T47D (cell line): Measurements from ENCODE around the gene SCTR.

Experiments
- DNase-seq, 2 experiments: peaks; one replicate each; pipeline versions ENCODE4 v3.0.0 to v3.0.0-alpha.2; 2011 to 2012; ENCODE audit warnings: low read depth in 1 of 2, low spot score in 1 of 2
- JUND ChIP-seq: IDR thresholded peaks from 2 replicates; pipeline ENCODE4 v1.6.1; 2012; ENCODE audit warnings: low read depth
- in situ Hi-C: cut with HindIII; loops from 2 replicates; pipeline ENCODE4 v1.10.0; 2016; ENCODE audit warnings: low sequenced_read_pairs, low pct_unique_long_range_greater_than_20kb

Gene SCTR

DNA sequence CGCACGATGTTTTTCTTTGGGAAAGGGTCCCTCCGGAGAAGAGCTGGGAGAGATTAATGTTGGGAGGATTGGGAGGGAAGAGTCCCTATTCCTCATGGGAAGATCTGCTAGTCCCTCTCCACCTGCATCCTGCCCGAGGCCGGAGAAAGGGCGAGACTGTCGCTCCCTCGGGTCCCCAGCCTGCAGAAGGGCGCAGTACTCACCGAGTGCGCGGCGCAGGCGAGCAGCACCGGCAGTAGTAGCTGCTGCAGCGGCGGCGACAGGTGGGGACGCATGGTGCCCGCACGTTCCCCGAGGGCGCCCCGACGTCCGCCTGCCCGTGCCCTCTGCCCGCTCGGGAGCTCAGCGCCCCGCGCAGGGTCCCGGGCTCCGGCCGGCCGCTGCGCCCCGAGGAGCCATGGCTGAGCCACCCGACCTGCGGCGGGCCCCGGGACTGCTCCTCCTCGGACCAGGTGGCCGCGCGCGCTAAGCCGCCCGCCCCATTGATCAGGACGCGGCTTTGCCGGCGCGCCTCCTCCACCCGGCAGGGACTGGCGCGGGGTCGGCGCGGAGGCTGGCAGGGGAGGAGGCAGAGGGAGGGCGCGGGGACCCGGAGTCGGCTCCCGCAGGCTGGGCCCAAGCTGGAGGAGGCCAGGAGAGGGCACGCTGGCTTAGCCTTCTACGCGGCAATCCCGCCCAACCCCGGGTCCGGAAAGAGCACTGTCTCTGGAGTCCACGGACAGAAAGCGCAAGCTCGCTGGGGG, at the start of gene SCTR:
Gene SCTR, minus strand, starts transcription at position 532 of the 743 bp plus-strand sequence. Its CDS starts 257 bp downstream, at position 275.
- in situ Hi-C loops: no loop called here
- no peak for DNase-seq
- no peak for TF ChIP-seq JUND

DNA sequence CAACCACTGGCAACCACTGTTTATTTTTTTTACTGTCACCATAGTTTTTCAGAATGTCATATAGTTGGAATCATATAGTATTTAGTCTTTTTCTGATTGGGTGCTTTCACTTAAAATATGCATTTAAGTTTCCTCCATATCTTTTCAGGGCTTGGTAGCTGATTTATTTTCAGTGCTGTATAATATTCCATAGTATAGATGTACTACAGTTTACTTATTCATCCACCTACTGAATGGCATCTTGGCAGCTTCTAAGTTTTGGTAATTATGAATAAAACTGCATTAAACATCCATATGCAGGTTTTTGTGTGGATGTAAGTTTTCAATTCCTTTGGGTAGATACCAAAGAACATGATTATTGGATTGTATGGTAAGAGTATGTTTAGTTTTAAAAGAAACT, 43.0 kb upstream of the SCTR start:
- no peak for TF ChIP-seq JUND
- no peak for DNase-seq
- in situ Hi-C loops: no loop called here

DNA sequence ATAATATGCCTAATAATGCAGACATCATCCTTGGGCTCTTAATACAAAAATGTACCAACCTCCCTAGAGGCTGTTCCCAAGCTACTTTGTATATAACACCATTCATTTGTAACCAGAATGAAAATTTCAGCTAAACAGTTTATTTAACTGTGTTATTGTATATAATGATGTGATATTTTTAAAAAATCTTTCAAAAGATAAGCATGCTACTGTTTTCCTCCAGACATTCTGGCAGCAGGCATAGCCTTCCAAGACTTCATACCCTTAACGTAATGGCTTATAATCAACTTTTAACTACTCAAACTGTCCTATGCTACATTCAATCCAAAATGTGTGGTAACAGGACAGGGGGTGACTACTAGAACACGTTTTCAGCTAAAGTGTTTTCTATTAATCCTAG, 41.2 kb upstream of the SCTR start:
- in situ Hi-C loops: no loop called here
- no peak for TF ChIP-seq JUND
- no peak for DNase-seq

DNA sequence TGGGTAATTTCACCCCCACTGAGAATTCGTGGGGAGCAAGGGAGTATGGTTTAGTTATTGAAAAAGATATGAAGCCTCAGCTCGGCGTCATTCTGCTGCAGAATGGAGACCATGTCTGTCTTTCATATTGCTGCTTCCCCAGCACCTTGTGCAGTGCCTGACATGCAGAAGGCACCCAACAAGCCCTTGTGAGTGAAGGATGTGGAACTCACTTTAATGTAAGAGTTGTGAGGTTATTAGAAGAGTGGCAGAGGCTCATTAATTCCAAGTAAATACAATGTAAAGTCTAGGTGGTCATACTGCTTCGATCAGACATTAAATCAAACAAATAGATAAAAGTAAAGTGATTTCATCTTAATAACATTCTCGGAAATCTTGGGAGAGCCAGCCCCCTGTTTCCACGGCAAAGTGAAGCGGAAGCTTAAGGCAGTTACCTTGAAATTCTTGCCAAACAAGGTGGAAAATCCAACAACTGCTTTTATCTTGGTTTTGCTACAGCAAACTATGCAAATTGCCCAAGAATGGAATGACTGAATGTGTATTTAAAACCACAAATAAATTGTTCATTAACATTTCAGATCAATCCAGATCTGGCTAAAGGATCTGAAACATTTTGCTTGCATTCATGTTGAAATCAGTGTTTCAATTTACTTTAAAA, 29.5 kb upstream of the SCTR start:
- in situ Hi-C loops: no loop called here
- peak in 1 of 2 experiments; percentile 4 for DNase-seq
- 0 out of 2 replicates have a peak, but pooled peaks have one; percentile 29 for TF ChIP-seq JUND

DNA sequence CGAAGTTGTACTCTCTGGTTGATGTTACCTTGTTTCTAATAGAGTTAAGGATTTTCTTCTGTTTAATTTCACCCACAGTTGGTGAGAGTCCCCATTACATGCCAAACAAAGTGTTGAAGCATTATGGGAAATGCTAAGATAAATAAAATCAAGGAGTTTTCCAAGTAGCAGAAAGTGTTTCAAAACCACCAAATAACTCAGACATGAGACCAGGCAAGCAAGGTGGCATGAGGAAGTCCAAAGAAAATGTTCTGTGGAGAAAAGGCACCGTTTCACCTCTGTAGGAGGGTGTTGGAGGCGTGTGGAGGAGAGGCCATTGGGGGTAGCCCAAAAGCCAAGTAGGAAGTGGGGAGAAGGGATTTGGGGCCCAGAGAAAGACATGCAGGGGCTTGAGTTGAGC, 28.6 kb upstream of the SCTR start:
- in situ Hi-C loops: no loop called here
- no peak for TF ChIP-seq JUND

DNA sequence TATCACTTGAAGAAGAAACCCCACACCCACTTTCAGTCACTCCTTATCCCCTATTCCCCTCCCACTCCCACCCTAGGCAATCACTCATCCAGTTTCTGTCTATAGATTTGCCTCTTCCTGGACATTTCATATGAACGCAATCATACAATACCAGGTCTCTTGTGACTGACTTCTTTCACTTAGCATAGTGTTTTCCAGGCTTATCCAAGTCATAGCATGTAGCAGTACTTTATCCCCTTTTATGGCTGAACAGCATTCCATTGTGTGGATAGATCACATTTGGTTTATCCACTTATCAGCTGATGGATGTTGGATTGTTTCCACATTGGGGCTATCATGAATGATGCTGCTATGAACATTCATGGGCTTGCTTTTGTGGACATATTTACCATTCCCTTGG, 26.6 kb upstream of the SCTR start:
- no peak for DNase-seq
- no peak for TF ChIP-seq JUND
- in situ Hi-C loops: no loop called here

More for the DNA sequence above, 28.6 kb upstream of the SCTR start:
- DNase-seq: no peak

DNA sequence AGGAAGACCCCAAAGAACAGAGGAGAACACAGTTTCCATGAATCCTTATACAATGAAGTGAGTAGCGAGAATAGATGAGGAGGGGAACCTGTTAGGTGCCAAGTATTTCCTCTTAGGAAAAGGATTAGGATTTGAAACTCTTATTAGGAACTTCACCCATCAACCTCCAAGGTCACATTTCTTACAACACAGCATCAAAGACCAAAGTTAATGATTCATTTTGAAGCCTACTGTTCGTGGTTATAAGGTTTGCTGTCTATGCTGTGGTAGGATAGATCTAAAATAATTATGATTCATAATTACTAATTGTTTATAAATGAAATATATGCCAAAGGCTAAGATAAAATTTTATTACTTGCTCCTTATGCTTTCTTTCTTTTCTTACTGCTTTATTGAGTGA, 26.1 kb upstream of the SCTR start:
- DNase-seq: no peak
- in situ Hi-C loops: no loop called here
- no peak for TF ChIP-seq JUND

DNA sequence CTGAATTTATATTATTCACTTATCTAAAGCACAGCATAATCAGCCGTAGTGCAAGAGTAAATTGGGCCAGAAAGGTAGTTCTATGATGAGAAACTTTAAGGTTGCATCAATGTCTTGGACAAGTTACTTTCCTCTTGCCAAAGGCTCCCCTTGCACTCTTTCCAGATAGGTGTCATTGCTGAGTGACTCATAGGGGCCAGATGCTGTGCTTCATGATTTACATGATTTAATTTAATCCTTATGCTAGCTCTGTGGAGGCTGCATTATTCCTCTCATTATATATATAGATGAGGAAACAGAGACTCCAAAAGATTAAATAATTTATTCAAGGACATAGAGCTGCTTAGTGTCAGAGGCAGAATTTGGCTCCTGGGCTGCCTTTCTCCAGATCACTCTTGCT, 25.0 kb upstream of the SCTR start:
- in situ Hi-C loops: no loop called here
- TF ChIP-seq JUND: no peak
- DNase-seq: no peak

DNA sequence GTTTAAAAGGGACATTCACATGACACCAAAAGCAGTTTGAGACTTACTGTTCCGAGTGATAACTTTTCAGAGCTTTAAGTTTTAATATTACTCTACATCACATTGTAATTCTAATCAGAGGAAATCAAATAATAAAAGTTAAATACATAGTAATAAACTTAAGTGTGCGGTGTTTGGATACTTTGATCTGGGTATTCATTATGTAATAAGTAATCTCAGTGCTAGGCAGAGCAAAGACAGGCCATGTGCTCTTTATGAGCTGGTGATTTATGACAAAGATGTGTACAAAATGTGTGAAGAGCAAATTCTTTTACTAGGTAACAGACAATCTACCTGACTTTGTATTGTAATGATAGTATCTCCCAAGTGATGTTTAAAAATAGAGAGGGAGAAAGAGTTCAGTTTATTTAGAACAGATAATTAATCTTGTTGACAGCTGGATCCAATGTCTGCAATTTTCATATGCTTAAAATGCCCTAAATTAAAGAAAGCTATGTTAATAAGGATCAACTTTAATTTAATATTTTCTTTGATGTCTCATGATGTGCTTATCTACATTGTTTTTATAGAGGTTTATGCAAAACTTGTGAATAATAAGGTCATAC, 24.3 kb upstream of the SCTR start:
- in situ Hi-C loops: no loop called here
- no peak for TF ChIP-seq JUND
- no peak for DNase-seq

DNA sequence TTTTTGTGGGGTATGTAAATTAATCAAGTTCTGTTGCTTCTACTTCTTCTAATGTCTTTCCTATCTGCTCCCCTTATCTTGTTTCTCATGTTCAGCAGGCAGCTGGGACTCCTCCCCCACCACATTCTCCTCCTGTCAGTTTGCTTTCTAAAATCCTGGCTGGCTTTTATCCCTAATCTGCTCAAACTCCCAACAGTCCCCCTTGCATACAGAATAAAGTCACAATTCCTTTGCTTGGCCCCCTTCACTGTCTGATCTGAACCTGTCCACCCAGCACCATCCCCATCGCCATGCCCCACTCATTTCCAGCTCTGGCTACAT, 22.1 kb upstream of the SCTR start:
- TF ChIP-seq JUND: no peak
- no peak for DNase-seq
- in situ Hi-C loops: no loop called here

DNA sequence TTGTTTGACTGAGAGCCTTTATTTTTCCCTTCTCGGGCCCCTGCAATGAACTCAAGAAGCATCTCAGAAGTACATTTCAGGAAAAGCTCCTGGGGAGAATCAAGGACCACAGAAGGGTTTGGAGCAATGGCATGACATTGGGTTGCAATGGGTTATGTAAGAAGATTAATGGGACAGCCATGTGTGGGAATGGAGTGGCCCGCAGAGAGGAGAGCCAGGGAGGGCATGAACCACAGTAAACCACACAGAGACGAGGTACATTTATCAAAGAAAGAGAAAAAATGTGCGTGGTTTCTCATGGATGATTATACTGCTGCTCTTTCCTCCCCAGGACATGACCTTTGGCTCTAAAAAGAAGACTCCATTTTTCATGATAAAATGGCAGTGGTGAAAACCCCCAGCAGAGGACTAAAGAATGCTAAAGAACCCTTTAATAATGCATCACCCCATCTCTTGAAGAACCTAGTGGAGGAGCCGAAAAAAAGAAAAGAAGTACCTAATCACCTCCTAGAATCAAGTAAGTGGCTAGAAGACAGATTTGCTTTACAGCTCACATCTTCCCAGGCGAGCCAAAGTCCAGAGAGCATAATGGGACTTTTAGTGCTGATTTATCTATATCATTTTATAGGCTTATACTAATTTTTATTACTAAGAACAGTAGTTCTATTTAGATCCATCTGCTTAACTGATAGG, 21.6 kb upstream of the SCTR start:
- DNase-seq: no peak
- TF ChIP-seq JUND: no peak
- in situ Hi-C loops: no loop called here

DNA sequence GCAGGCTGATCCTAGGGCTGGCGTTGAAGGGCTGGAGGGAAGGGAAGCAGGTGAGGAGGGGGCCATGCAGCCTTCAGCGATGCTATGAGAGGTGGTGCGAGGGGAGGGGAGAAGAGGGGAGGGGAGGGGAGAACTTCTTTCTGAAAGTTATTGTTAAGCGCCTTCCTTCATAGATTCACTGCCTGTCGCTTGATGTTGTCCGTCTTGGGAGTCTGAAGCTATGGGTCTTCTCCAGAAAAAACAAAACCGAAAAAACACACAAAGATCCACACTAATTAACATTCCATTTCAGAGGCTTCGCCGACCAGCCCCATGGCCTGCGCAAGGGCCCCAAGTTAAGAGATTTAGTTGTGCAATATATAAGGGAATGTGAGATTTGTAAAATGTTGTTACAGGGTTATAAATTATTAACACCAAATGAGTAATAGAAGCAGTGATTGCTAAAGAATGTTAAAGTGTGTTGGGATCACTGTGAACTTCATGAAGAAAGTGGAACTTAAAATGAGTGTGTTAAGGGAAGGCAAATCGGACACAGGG, 20.7 kb upstream of the SCTR start:
- no peak for DNase-seq
- no peak for TF ChIP-seq JUND
- in situ Hi-C loops: no loop called here
